ENCODE data around the gene MEP1A.
A peak's percentile ranks its signal among the peaks of the same experiment; 100 is the strongest.

The MEP1A gene

DNA sequence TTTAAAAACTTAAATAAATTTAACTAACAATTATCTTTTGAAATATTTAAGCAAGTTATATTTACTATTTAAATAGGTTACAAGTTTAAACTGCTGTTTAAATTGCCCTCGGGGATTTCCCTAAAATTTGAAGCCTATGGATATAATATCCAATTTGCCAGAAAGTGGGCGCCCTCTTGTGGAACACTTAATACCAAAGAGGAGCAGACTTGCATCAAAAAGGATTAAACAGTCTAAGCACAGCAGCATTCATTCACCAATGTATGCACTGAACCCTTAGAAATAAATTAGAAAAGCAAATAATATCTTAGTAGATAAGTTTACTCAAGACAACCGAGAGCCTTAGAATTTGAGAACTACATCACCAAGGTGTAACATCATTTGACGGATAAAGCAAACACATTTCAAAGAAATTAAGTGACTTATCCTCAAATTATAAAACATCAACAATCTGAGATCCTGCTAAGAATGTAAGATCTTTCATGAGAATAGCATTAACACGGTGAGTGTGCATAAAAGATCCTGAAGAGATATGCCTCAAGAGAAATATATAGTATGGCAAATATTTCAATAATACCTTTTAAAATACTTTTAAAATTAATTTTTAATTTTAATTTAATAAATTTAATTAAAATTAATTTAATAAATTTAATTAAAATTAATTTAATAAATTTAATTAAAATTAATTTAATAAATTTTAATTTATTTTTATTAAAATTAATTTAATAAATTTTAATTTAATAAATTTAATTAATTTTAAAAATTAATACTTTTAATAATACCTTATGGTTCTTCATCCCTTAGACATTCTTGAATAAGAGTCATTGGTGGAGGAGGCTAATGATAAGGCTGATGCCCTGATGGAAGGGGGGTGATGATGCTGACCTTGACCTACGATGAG is 11.5 kb upstream of the MEP1A start:
- Histone ChIP-seq H3K27ac (no peak overlapping the region), H3K36me3 (no peaks in the 10 kb centered on the region), H3K9me3 (no peaks in the 10 kb centered on the region), H3K4me1 (ENCODE audit: control insufficient read depth in 1 of 2, insufficient read depth in 1 of 2, low read depth in 1 of 2, low read length in 1 of 2) (peaks cover 0 to 6% of the 10 kb centered on the region in 2 experiments), H3K27me3 (no peaks in the 10 kb centered on the region), H3K4me3 (ENCODE audit: low read depth in 1 of 2, low read length in 1 of 2) (no peak overlapping the region)
- TF ChIP-seq, protein P1, sequence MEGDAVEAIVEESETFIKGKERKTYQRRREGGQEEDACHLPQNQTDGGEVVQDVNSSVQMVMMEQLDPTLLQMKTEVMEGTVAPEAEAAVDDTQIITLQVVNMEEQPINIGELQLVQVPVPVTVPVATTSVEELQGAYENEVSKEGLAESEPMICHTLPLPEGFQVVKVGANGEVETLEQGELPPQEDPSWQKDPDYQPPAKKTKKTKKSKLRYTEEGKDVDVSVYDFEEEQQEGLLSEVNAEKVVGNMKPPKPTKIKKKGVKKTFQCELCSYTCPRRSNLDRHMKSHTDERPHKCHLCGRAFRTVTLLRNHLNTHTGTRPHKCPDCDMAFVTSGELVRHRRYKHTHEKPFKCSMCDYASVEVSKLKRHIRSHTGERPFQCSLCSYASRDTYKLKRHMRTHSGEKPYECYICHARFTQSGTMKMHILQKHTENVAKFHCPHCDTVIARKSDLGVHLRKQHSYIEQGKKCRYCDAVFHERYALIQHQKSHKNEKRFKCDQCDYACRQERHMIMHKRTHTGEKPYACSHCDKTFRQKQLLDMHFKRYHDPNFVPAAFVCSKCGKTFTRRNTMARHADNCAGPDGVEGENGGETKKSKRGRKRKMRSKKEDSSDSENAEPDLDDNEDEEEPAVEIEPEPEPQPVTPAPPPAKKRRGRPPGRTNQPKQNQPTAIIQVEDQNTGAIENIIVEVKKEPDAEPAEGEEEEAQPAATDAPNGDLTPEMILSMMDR (IDR thresholded peaks at IDR 0.05), result peak; percentile 60

DNA sequence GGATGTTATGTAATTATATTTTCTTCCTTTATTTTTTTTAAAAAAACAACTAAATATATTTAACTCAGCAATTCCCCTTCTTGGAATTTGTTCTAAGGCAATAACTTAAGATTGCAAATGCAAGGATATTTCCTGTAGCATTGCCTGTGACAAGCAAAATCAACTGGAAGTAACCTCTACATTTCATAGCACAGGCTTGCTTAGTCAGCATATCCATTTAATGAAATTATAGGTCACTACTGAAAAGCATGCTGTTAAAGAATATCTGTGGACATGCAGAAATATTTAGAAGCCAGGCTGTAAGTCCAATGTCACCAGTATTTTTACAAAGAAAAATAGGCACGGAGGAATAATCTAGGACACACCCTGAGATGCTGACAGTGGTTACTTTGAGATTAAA is 8.7 kb upstream of the MEP1A start:
- peaks cover 0 to 9% of the 10 kb centered on the region in 2 experiments for H3K4me1 ChIP-seq (ENCODE audit: control insufficient read depth in 1 of 2, insufficient read depth in 1 of 2, low read depth in 1 of 2, low read length in 1 of 2)
- H3K4me3 ChIP-seq (ENCODE audit: low read depth in 1 of 2, low read length in 1 of 2), result no peak overlapping the region
- no peaks in the 10 kb centered on the region for H3K27me3 ChIP-seq
- H3K36me3 ChIP-seq, result no peaks in the 10 kb centered on the region
- no peaks in the 10 kb centered on the region for H3K9me3 ChIP-seq
- H3K27ac ChIP-seq, result no peak overlapping the region
- TF ChIP-seq, protein P1 (IDR thresholded peaks at IDR 0.05), result no peak

DNA sequence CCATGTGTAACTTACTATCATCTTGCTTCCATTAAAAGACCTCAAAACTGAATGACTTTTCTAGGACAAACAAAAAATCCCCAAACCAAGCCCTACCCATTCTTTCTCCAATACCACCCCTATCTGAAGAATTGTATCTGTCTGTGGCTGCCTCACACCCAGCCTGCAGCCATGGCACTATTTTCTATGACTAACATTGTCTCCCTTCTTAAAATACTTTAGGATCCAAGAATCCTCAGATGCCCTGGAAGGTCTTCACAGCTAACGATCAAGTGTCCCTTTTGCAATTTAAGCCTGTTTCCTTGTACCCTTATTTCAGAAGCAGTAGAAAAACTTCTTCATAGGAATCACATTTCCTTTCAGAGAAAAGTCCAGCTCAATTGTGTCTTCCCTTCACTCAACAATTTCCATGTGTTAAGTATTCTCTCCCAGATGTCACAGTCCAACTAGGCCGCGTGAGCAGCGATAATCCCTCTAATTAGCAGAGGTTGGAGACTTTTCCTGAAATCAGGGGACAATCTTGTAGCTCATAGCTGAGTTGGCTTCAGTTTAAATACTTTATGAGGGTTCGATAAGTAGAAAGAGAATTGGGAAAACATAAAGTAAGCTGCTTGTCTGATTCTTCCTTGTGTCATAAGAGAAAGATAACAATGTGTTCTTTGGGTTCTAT is 5.2 kb upstream of the MEP1A start:
- TF ChIP-seq, protein P1 (IDR thresholded peaks at IDR 0.05), result no peak
- Histone ChIP-seq H3K27me3 (no peaks in the 10 kb centered on the region), H3K4me3 (ENCODE audit: low read depth in 1 of 2, low read length in 1 of 2) (no peak overlapping the region), H3K9me3 (no peaks in the 10 kb centered on the region), H3K36me3 (no peaks in the 10 kb centered on the region), H3K27ac (no peak overlapping the region), H3K4me1 (ENCODE audit: control insufficient read depth in 1 of 2, insufficient read depth in 1 of 2, low read depth in 1 of 2, low read length in 1 of 2) (peaks cover 22 to 41% of the 10 kb centered on the region in 2 experiments)

DNA sequence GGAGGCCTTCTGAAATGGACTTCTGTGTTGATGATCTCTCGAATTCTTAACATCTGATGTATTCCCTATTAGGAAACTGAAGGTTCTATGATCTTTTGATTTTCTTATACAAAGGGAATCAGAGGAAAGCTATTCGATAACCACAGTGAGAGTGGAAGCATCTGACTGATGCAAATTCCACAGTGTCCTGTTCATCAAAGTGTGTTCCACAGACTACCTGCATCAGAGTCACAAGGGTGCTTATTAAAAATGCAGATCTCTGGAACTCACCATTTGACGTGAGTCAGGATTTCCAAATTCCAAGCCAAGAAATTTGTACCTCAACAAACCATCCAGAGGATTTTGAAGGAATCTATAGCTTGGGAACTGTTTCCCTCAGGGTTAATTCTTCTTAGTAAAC is 4.4 kb upstream of the MEP1A start:
- TF ChIP-seq, protein P1 (IDR thresholded peaks at IDR 0.05), result no peak
- H3K27ac ChIP-seq, result no peak overlapping the region

DNA sequence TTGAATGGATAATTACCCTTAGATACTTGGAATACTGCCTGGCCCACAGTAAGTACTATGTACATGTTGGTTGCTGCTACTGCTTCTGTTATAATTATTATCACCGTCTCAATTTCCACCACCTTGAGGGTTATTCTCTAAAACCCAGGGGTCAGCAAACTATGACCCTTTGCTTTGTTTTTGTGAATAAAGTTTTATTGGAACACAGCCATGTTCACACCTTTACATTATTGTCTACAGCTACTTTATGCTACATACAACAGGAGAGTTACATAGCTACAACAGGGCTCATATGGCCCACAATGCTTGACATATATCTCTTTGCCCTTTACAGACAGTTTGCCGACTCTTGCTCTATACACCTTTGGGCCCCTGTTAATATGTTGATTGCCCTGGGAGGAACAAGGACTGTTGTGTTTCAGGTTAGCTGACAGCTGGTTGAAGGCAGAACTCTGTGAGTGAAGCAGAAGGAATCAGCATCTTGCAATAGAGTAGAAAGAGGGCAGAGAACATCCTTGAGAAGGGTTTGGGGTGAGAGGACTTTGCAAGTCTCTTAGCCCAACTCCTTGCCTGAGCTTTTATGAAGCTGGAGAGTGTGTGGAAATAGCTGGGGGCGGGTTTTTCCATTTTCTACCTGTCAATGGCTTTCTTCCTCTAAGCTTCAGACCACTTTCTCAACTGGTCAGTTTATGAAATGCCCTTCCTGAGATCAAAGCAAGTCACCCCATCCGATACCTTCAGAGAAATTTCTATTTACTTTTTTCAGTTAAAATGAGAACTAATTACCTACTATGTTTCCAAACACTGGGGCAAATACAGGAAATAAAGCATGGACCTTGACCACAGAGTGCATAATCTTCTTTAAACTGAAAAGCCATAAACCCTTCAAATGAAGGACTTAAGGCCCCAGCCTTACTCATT is 3.5 kb upstream of the MEP1A start:
- Histone ChIP-seq H3K4me3 (ENCODE audit: low read depth in 1 of 2, low read length in 1 of 2) (no peak overlapping the region), H3K27me3 (no peaks in the 10 kb centered on the region), H3K36me3 (no peaks in the 10 kb centered on the region), H3K9me3 (no peaks in the 10 kb centered on the region), H3K27ac (no peak overlapping the region), H3K4me1 (ENCODE audit: control insufficient read depth in 1 of 2, insufficient read depth in 1 of 2, low read depth in 1 of 2, low read length in 1 of 2) (peaks cover 22 to 35% of the 10 kb centered on the region in 2 experiments)
- TF ChIP-seq, protein P1 (IDR thresholded peaks at IDR 0.05), result no peak

More for the DNA sequence above, 4.4 kb upstream of the MEP1A start:
- Histone ChIP-seq H3K4me3 (ENCODE audit: low read depth in 1 of 2, low read length in 1 of 2) (no peak overlapping the region), H3K36me3 (no peaks in the 10 kb centered on the region), H3K27me3 (no peaks in the 10 kb centered on the region), H3K9me3 (no peaks in the 10 kb centered on the region), H3K4me1 (ENCODE audit: control insufficient read depth in 1 of 2, insufficient read depth in 1 of 2, low read depth in 1 of 2, low read length in 1 of 2) (peaks cover 22 to 41% of the 10 kb centered on the region in 2 experiments)
